GM19452 (cell line): ENCODE data around the gene DYNLT2B.
A peak's percentile ranks its signal among the peaks of the same experiment; 100 is the strongest.
"Not testable (repeated sequence)": the region's sequence is repeated elsewhere in the genome, so short reads cannot be mapped to it uniquely, and the experiment has no call there.

ENCODE experiments used
- ATAC-seq: cut with Tn5 transposase; IDR thresholded peaks from one replicate; pipeline ENCODE4 v1.9.1; 2021; ENCODE audit not compliant: unreplicated experiment

Gene DYNLT2B

GRCh38 chr3:196274585-196274984, 43.5 kb downstream of the DYNLT2B start:
- ATAC-seq, result peak; percentile 84

- ATAC-seq, result no peak
Measured at GRCh38 chr3:196273655-196274054, 44.4 kb downstream of the DYNLT2B start.

- no peak for ATAC-seq
Measured at GRCh38 chr3:196272826-196273225, 45.2 kb downstream of the DYNLT2B start.

- ATAC-seq, result no peak
Measured at GRCh38 chr3:196270499-196270898, 47.5 kb downstream of the DYNLT2B start.

- ATAC-seq, result no peak
Measured at GRCh38 chr3:196268284-196269163, 49.5 kb downstream of the DYNLT2B start.

- no peak for ATAC-seq
Measured at GRCh38 chr3:196263819-196264218, 54.2 kb downstream of the DYNLT2B start.

GRCh38 chr3:196260784-196261183, 57.3 kb downstream of the DYNLT2B start:
- no peak for ATAC-seq

GRCh38 chr3:196255776-196256175, 62.3 kb downstream of the DYNLT2B start:
- ATAC-seq, result no peak

- ATAC-seq, result no peak
Measured at GRCh38 chr3:196254376-196255283, 63.4 kb downstream of the DYNLT2B start.

- ATAC-seq, result no peak
Measured at GRCh38 chr3:196251918-196252317, 66.1 kb downstream of the DYNLT2B start.

- no peak for ATAC-seq
Measured at GRCh38 chr3:196246612-196247308, 71.3 kb downstream of the DYNLT2B start.

GRCh38 chr3:196244166-196244565, 73.9 kb downstream of the DYNLT2B start:
- ATAC-seq, result not testable (repeated sequence)

- no peak for ATAC-seq
Measured at GRCh38 chr3:196241704-196242103, 76.3 kb downstream of the DYNLT2B start.
